SK-N-SH treated with all-trans-retinoic acid at 6 μM for 48 hours (cell line): ENCODE results near the gene DNMBP.

Source experiments
- ATAC-seq: fragments of 200-7000 bp; cut with Tn5 transposase; 3 replicates; pipeline ENCODE4 v1.9.1; 2020; ENCODE audit warnings: mild to moderate bottlenecking, moderate library complexity
- ARNTL ChIP-seq: fragments of 450-650 bp; formaldehyde crosslinking; IDR thresholded peaks from 2 replicates; pipeline ENCODE4 v1.5.0; 2020; ENCODE audit warnings: low read depth, mild to moderate bottlenecking, moderate library complexity, borderline replicate concordance
- BACH2 ChIP-seq: fragments of 250-450 bp; sonication (Bioruptor Pico); IDR thresholded peaks from 2 replicates; pipeline ENCODE4 v1.9.0; 2021; ENCODE audit warnings: mild to moderate bottlenecking, borderline replicate concordance
- CSDC2 ChIP-seq: fragments of 250-450 bp; sonication (Bioruptor Pico); IDR thresholded peaks from 2 replicates; pipeline ENCODE4 v1.5.0; 2020; ENCODE audit warnings: mild to moderate bottlenecking, moderate library complexity
- ESRRG ChIP-seq: fragments of 250-450 bp; sonication (Bioruptor Pico); IDR thresholded peaks from 2 replicates; pipeline ENCODE4 v1.6.1; 2021; ENCODE audit warnings: mild to moderate bottlenecking
- GLIS3 ChIP-seq: fragments of 250-450 bp; sonication (Bioruptor Pico); IDR thresholded peaks from 2 replicates; pipeline ENCODE4 v1.5.0; 2020; ENCODE audit warnings: mild to moderate bottlenecking, moderate library complexity
- ISL1 ChIP-seq: fragments of 250-450 bp; sonication (Bioruptor Pico); IDR thresholded peaks from 2 replicates; pipeline ENCODE4 v2.1.2; 2022; ENCODE audit warnings: mild to moderate bottlenecking, moderate library complexity
- OSR1 ChIP-seq: fragments of 250-450 bp; sonication (Bioruptor Pico); IDR thresholded peaks from 2 replicates; pipeline ENCODE4 v1.8.0; 2022; ENCODE audit warnings: moderate library complexity, mild to moderate bottlenecking, inconsistent platforms
- PPARA ChIP-seq: fragments of 250-450 bp; sonication (Bioruptor Pico); IDR thresholded peaks from 2 replicates; pipeline ENCODE4 v1.5.0; 2020; ENCODE audit warnings: mild to moderate bottlenecking, borderline replicate concordance
- SNAI2 ChIP-seq: fragments of 250-450 bp; sonication (Bioruptor Pico); IDR thresholded peaks from 2 replicates; pipeline ENCODE4 v1.5.0; 2020; ENCODE audit warnings: mild to moderate bottlenecking, moderate library complexity
- TCF4 ChIP-seq: fragments of 250-450 bp; sonication (Bioruptor Pico); IDR thresholded peaks from 2 replicates; pipeline ENCODE4 v1.8.0; 2021; ENCODE audit warnings: mild to moderate bottlenecking, moderate library complexity, borderline replicate concordance
- TOX ChIP-seq: fragments of 250-450 bp; sonication (Bioruptor Pico); IDR thresholded peaks from 2 replicates; pipeline ENCODE4 v1.8.0; 2021; ENCODE audit warnings: mild to moderate bottlenecking, moderate library complexity, borderline replicate concordance
- ZC3H10 ChIP-seq: fragments of 250-450 bp; sonication (Bioruptor Pico); IDR thresholded peaks from 2 replicates; pipeline ENCODE4 v1.5.1; 2021; ENCODE audit warnings: mild to moderate bottlenecking, moderate library complexity
- ZFP30 ChIP-seq: fragments of 450-650 bp; formaldehyde crosslinking; IDR thresholded peaks from 2 replicates; pipeline ENCODE4 v1.5.0; 2022; ENCODE audit warnings: mild to moderate bottlenecking, moderate library complexity
- ZNF565 ChIP-seq: fragments of 450-650 bp; formaldehyde crosslinking; conservative IDR thresholded peaks from 2 replicates; pipeline ENCODE4 v1.5.0; 2020; ENCODE audit warnings: low read depth, mild to moderate bottlenecking, moderate library complexity
- ZNF70 ChIP-seq: fragments of 450-650 bp; formaldehyde crosslinking; IDR thresholded peaks from 2 replicates; pipeline ENCODE4 v1.5.0; 2020; ENCODE audit warnings: mild to moderate bottlenecking, moderate library complexity
- TF ChIP-seq, protein P1 (sequence below): fragments of 250-450 bp; sonication (Bioruptor Pico); IDR thresholded peaks from 2 replicates; pipeline ENCODE4 v1.8.0; 2021; ENCODE audit warnings: low read depth, mild to moderate bottlenecking, moderate library complexity, borderline replicate concordance
- TF ChIP-seq, protein P2 (sequence below): fragments of 250-450 bp; sonication (Bioruptor Pico); IDR thresholded peaks from 2 replicates; pipeline ENCODE4 v1.5.0; 2020; ENCODE audit warnings: mild to moderate bottlenecking, moderate library complexity
- TF ChIP-seq, protein P3 (sequence below): fragments of 250-450 bp; sonication (Bioruptor Pico); IDR thresholded peaks from 2 replicates; pipeline ENCODE4 v1.5.1; 2020; ENCODE audit warnings: low read depth, mild to moderate bottlenecking, moderate library complexity
- TF ChIP-seq, protein P4 (sequence below): fragments of 250-450 bp; sonication (Bioruptor Pico); IDR thresholded peaks from 2 replicates; pipeline ENCODE4 v1.5.1; 2021; ENCODE audit warnings: mild to moderate bottlenecking, moderate library complexity
- TF ChIP-seq, protein P5 (sequence below): fragments of 250-450 bp; sonication (Bioruptor Pico); IDR thresholded peaks from 2 replicates; pipeline ENCODE4 v1.8.0; 2020; ENCODE audit warnings: mild to moderate bottlenecking, moderate library complexity, borderline replicate concordance

DNMBP gene

DNA sequence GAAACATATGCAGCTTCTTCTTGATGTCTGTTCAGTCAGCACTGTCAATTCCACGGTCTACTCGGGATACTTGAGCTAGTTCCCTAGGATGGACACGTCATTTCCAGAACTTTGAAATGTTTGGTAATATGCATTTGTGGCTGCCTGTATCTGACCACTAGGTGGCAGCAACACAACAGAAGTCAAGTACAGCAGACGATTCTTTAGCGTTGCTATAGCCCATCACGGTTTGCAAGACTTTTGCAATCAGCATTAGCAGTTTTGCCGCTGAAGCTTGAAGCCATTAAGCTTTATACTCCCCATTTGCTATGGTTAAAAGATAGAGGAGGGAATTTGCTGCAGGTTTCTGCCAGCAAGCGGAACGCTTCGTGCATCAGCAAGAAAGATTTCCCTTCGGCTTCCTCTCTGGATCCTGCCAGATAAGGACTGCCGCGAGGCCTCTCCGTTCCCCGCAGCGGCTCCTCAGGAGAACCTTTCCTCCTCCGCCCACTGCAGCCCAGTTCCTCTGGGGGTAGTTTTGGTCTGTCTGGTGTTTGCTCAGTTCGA is 163.8 kb downstream of the DNMBP start:
- no peak for TF ChIP-seq BACH2
- no peak for TF ChIP-seq TCF4 (CRISPR knock-in tag)
- TF ChIP-seq, all 23 proteins: peak for 0
- peak; percentile 98 for ATAC-seq

DNA sequence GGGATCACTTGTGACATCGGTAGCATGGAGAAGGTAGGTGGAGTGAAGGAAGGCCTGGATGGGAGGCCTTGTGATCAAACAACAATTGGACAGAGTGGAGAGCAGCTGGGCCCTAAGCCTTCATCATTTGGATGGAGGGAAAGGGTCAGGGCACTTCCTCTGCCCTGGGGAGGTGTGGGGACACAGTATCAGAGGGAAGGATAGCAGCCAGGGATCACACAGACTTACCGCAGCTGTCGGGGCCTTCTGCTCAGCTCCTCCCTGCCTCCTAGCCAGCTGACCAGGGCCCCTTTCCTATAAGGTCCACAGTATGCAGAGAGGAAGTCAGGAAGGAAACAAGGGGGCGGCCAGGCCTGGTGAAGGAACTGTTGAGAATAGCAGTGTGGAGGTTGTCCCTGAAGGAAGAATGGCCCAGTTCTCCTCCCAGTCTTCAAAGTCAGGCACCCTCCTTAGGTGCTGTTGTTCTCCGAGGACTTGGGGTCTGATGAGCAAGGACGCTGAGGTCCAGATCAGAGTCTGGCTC is 165.3 kb downstream of the DNMBP start:
- TF ChIP-seq TCF4 (CRISPR knock-in tag) (no peak), SNAI2 (CRISPR knock-in tag) (no peak), OSR1 (no peak), PPARA (CRISPR knock-in tag) (no peak), TOX (CRISPR knock-in tag) (no peak), ZFP30 (CRISPR knock-in tag) (no peak), GLIS3 (CRISPR knock-in tag) (no peak), ZNF70 (CRISPR knock-in tag) (no peak), ZC3H10 (CRISPR knock-in tag) (no peak)
- TF ChIP-seq, protein P1, sequence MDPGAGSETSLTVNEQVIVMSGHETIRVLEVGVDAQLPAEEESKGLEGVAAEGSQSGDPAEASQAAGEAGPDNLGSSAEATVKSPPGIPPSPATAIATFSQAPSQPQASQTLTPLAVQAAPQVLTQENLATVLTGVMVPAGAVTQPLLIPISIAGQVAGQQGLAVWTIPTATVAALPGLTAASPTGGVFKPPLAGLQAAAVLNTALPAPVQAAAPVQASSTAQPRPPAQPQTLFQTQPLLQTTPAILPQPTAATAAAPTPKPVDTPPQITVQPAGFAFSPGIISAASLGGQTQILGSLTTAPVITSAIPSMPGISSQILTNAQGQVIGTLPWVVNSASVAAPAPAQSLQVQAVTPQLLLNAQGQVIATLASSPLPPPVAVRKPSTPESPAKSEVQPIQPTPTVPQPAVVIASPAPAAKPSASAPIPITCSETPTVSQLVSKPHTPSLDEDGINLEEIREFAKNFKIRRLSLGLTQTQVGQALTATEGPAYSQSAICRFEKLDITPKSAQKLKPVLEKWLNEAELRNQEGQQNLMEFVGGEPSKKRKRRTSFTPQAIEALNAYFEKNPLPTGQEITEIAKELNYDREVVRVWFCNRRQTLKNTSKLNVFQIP = no peak
- TF ChIP-seq, protein P2, sequence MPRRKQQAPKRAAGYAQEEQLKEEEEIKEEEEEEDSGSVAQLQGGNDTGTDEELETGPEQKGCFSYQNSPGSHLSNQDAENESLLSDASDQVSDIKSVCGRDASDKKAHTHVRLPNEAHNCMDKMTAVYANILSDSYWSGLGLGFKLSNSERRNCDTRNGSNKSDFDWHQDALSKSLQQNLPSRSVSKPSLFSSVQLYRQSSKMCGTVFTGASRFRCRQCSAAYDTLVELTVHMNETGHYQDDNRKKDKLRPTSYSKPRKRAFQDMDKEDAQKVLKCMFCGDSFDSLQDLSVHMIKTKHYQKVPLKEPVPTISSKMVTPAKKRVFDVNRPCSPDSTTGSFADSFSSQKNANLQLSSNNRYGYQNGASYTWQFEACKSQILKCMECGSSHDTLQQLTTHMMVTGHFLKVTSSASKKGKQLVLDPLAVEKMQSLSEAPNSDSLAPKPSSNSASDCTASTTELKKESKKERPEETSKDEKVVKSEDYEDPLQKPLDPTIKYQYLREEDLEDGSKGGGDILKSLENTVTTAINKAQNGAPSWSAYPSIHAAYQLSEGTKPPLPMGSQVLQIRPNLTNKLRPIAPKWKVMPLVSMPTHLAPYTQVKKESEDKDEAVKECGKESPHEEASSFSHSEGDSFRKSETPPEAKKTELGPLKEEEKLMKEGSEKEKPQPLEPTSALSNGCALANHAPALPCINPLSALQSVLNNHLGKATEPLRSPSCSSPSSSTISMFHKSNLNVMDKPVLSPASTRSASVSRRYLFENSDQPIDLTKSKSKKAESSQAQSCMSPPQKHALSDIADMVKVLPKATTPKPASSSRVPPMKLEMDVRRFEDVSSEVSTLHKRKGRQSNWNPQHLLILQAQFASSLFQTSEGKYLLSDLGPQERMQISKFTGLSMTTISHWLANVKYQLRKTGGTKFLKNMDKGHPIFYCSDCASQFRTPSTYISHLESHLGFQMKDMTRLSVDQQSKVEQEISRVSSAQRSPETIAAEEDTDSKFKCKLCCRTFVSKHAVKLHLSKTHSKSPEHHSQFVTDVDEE = no peak
- ATAC-seq = no peak

DNA sequence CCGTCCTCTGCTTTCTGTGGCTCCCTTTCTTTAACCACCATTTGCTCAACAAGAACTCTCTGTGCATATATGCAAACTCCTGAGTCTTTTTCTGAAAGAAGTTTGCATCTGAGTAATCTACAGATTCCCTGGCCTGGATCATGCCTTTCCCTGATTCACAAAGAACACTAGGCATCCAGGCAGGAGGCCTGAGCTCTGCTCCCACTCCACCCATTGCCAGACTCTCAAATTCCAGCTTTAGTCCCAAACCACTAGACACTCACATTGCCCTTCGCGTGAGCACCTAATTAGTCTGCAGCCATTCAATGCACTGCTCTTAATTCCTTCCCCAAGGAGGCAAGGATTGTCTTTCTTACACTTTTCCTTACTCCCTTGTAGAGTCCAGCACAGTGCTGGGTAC is 166.4 kb downstream of the DNMBP start:
- TF ChIP-seq ZNF70 (CRISPR knock-in tag) (no peak), SNAI2 (CRISPR knock-in tag) (no peak), CSDC2 (CRISPR knock-in tag) (no peak), PPARA (CRISPR knock-in tag) (no peak), OSR1 (no peak), ESRRG (CRISPR knock-in tag) (no peak), TCF4 (CRISPR knock-in tag) (no peak), ZC3H10 (CRISPR knock-in tag) (no peak), BACH2 (no peak), ARNTL (CRISPR knock-in tag) (no peak), ZFP30 (CRISPR knock-in tag) (no peak), ISL1 (CRISPR knock-in tag) (no peak), TOX (CRISPR knock-in tag) (no peak), ZNF565 (CRISPR knock-in tag) (no peak)
- TF ChIP-seq, protein P3, sequence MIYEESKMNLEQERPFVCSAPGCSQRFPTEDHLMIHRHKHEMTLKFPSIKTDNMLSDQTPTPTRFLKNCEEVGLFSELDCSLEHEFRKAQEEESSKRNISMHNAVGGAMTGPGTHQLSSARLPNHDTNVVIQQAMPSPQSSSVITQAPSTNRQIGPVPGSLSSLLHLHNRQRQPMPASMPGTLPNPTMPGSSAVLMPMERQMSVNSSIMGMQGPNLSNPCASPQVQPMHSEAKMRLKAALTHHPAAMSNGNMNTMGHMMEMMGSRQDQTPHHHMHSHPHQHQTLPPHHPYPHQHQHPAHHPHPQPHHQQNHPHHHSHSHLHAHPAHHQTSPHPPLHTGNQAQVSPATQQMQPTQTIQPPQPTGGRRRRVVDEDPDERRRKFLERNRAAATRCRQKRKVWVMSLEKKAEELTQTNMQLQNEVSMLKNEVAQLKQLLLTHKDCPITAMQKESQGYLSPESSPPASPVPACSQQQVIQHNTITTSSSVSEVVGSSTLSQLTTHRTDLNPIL (CRISPR knock-in tag) = no peak
- TF ChIP-seq, protein P2 = no peak
- TF ChIP-seq, protein P4, sequence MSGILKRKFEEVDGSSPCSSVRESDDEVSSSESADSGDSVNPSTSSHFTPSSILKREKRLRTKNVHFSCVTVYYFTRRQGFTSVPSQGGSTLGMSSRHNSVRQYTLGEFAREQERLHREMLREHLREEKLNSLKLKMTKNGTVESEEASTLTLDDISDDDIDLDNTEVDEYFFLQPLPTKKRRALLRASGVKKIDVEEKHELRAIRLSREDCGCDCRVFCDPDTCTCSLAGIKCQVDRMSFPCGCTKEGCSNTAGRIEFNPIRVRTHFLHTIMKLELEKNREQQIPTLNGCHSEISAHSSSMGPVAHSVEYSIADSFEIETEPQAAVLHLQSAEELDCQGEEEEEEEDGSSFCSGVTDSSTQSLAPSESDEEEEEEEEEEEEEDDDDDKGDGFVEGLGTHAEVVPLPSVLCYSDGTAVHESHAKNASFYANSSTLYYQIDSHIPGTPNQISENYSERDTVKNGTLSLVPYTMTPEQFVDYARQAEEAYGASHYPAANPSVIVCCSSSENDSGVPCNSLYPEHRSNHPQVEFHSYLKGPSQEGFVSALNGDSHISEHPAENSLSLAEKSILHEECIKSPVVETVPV = no peak
- TF ChIP-seq, protein P1 = no peak
- TF ChIP-seq, protein P5, sequence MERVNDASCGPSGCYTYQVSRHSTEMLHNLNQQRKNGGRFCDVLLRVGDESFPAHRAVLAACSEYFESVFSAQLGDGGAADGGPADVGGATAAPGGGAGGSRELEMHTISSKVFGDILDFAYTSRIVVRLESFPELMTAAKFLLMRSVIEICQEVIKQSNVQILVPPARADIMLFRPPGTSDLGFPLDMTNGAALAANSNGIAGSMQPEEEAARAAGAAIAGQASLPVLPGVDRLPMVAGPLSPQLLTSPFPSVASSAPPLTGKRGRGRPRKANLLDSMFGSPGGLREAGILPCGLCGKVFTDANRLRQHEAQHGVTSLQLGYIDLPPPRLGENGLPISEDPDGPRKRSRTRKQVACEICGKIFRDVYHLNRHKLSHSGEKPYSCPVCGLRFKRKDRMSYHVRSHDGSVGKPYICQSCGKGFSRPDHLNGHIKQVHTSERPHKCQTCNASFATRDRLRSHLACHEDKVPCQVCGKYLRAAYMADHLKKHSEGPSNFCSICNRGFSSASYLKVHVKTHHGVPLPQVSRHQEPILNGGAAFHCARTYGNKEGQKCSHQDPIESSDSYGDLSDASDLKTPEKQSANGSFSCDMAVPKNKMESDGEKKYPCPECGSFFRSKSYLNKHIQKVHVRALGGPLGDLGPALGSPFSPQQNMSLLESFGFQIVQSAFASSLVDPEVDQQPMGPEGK = no peak
- TF ChIP-seq, all 23 proteins: peak for 0
- no peak for ATAC-seq
